Measurements from ENCODE around the gene PCGF2.
"Not testable (repeated sequence)": the region's sequence is repeated elsewhere in the genome, so short reads cannot be mapped to it uniquely, and the experiment has no call there.

Gene PCGF2

DNA sequence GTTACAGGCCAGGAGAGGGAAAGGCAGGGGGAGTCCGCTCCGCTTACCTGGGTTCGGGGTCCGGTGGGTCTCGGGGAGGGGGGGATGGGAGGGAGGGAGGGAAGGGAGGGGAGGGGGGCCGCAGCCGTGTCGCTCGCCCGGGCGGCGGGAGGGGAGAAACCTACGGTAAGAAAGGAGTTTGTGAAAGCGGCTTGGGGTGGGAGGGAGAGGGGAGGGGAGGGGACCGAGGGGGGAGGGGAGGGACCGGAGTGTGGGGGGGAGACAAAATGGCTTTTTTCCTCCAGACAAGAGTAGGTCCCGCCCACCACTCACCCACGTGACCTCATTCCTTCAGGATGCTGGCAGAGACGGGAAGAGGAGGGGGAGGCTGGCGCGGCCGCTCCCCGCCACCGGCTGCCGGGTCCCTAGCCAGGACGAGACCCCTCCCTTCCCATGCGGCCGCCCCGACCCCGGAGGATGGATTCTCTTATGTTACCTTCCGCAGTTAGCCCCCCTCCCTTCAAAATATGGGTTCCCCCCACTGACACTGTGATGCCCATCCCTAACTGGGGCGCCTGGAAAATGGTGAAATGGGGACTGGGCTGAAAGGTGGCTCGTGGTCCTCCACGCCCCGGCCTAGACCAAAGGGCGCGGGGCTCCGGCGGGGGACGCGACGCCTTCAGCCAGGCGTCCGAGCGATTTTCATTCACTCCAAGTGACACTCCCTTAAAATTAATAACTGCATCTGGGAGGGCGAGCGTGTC is at the start of gene PCGF2:
Gene PCGF2 (minus strand): TSS at position 188 of the 743 bp plus-strand sequence. CDS start 7,934 bp downstream, outside the sequence.
- DNase-seq (ENCODE audit: low read depth): no peak
- TF ChIP-seq, protein P1, sequence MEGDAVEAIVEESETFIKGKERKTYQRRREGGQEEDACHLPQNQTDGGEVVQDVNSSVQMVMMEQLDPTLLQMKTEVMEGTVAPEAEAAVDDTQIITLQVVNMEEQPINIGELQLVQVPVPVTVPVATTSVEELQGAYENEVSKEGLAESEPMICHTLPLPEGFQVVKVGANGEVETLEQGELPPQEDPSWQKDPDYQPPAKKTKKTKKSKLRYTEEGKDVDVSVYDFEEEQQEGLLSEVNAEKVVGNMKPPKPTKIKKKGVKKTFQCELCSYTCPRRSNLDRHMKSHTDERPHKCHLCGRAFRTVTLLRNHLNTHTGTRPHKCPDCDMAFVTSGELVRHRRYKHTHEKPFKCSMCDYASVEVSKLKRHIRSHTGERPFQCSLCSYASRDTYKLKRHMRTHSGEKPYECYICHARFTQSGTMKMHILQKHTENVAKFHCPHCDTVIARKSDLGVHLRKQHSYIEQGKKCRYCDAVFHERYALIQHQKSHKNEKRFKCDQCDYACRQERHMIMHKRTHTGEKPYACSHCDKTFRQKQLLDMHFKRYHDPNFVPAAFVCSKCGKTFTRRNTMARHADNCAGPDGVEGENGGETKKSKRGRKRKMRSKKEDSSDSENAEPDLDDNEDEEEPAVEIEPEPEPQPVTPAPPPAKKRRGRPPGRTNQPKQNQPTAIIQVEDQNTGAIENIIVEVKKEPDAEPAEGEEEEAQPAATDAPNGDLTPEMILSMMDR (IDR thresholded peaks at IDR 0.05; ENCODE audit: low read depth, low read length, missing control alignments): no peak
- H3K4me3 ChIP-seq (ENCODE audit: low read depth, low read length): peak within 1 kb of the TSS; percentile 86

DNA sequence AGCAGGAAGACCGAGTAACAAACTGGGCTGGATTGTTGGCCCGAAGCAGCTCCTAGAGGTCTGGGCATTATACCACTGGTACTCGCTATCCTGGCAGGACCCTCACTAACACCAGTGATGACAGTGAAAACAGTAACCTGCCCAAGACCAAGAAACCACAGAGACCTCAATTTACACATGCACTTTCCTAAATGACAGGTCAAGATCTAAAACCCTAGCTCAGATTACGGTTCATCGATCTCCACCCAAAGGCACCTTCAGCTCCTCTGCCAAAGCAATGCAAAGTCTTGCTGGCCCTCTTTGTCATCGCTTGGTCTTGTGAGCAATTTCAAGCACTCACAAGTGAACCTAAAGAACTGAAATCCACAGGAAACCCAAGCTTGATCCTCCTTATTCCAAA is 49.7 kb upstream of the PCGF2 start:
- DNase-seq (ENCODE audit: low read depth): no peak
- TF ChIP-seq, protein P1 (IDR thresholded peaks at IDR 0.05; ENCODE audit: low read depth, low read length, missing control alignments): no peak
- H3K4me3 ChIP-seq (ENCODE audit: low read depth, low read length): peak overlapping the region; percentile 95

DNA sequence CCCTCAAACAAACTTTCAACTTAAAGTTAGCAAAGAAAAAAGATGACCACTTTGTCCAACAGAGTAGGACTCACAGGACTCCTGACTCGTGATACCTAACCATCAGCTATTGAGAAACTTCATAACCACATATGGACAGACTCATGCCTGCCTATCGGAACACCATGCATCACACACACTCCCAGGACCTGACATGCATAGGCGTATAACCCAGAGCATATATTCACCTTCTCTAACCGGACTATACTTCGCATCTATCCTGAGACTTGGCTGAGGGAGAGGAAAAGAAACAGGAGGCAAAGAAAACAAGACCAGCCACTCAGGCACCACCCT is 49.0 kb upstream of the PCGF2 start:
- H3K4me3 ChIP-seq (ENCODE audit: low read depth, low read length): no peak overlapping the region
- TF ChIP-seq, protein P1 (IDR thresholded peaks at IDR 0.05; ENCODE audit: low read depth, low read length, missing control alignments): no peak
- no peak for DNase-seq (ENCODE audit: low read depth)

DNA sequence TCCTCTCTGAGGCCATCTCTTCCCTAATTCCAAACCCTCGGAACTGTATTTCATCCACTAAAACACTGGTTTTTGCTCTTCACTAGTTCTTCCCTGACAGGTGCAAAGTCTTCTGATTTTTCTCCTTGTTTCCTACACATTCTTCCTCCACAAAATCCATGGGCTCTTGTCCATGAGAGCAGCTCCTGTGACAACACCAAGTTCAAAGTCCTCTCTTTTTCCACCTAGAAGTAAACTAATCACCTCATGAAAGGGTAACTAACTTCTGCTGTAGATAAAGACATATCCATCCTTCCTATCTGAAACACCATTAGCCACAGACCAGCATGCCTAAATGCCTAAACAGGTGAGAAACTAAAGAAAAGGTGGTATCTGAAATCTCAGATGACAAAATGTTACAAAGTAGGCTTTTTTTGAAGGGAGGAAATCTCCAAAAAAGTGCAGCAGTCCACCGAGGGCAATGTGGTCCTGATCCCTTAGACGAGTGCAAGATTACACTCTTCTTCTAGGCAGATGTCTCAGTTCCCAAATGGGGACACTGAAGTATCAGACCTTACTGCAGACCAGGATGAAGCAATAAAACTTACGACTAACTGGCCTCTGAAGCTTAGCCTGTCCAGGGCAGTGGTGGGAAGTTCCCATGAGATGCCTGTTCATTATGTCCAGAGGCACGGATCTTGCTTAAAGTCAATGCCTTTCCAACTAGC is 48.5 kb upstream of the PCGF2 start:
- TF ChIP-seq, protein P1 (IDR thresholded peaks at IDR 0.05; ENCODE audit: low read depth, low read length, missing control alignments): no peak
- H3K4me3 ChIP-seq (ENCODE audit: low read depth, low read length): no peak overlapping the region
- DNase-seq (ENCODE audit: low read depth): no peak

DNA sequence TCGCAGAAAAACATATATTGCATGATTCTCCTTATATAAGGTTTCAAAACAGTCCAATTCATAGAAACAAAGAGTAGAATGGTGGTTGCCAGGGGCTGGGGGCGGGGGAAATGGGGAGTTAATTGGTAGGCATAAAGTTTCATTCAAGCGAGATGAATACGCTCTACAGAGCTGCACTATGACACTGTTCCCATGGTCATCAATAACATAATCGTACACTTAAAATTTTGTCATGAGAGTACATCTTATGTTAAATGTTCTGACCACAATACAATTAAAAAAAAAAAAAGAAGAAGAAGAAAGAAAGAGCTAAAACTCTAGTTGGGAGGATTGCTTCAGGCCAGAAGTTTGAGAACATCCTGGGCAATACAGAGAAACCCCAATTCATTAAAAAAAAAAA is 46.1 kb upstream of the PCGF2 start:
- no peak for DNase-seq (ENCODE audit: low read depth)
- TF ChIP-seq, protein P1 (IDR thresholded peaks at IDR 0.05; ENCODE audit: low read depth, low read length, missing control alignments): no peak
- no peak overlapping the region for H3K4me3 ChIP-seq (ENCODE audit: low read depth, low read length)

DNA sequence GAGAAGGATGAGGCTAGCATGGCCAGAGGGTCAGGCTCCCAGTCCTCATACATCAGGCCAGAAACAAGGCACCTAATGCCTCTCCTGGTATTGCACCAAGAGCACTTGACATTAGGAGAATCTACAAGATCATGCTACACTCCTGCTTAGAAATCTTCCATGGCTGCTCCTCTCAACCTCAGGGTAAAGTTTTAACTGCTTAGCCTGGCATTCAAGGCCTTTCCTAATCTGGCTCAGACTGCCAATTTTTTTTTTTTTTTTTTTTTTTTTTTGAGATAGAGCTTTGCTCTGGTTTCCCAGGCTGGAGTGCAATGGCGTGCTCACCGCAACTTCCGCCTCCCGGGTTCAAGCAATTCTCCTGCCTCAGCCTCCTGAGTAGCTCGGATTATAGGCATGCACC is 43.0 kb upstream of the PCGF2 start:
- TF ChIP-seq, protein P1 (IDR thresholded peaks at IDR 0.05; ENCODE audit: low read depth, low read length, missing control alignments): no peak
- no peak overlapping the region for H3K4me3 ChIP-seq (ENCODE audit: low read depth, low read length)
- DNase-seq (ENCODE audit: low read depth): no peak

DNA sequence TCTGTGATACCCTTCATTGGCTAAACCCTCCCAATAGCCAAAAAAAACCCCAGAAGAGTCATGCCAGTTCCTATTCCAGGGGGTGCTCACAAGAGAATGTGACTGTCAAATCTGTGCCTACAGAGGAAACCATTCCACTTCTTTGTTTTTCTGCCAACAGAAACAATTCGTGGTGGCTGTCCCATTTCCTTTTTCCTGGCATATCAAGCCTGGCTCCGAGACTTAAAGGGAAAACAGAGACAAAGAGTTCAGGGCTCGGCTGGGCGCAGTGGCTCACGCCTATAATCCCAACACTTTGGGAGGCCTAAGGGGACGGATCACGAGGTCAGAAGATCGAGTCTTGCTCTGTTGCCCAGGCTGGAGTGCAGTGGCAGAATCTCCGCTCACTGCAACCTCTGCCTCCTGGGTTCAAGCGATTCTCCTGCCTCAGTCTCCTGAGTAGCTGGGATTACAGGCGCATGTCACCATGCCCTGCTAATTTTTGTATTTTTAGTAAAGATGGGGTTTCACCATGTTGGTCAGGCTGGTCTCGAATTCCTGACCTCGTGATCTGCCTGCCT is 42.1 kb upstream of the PCGF2 start:
- not testable (repeated sequence) for H3K4me3 ChIP-seq (ENCODE audit: low read depth, low read length); DNase-seq (ENCODE audit: low read depth)
